Tongue (tissue), 3 donors: ENCODE measurements around the gene CXADR. TPM values are rescaled to one million over a fixed set of nuclear protein-coding genes. Genes with fewer than 3 reads are reported as not detected.

Source experiments
- DNase-seq: peaks from one replicate; pipeline ENCODE4 v3.0.0-alpha.2; 2015
- small RNA-seq: library from RNA; depleted of rRNA; stranded (forward); fragments of <200 nt; gene quantifications from one replicate; pipeline ENCODE3, GENCODE V24; 2014; ENCODE audit warnings: low replicate concordance
- total RNA-seq: library from RNA; depleted of rRNA; stranded (reverse); fragments of >200 nt; gene quantifications from one replicate; pipeline ENCODE4 v1.2.3, GENCODE V29; 2014

CXADR gene
- total RNA-seq, 1 donor from 2014 or later = 23.8 TPM

GRCh38 chr21:17607684-17608083, 94.8 kb downstream of the CXADR start:
- DNase-seq = no peak

GRCh38 chr21:17609681-17610080, 96.8 kb downstream of the CXADR start:
- DNase-seq = no peak

GRCh38 chr21:17610911-17611310, 98.1 kb downstream of the CXADR start:
- no peak for DNase-seq

- DNase-seq = peak; percentile 95
Measured at GRCh38 chr21:17611414-17612022, 98.7 kb downstream of the CXADR start.

- DNase-seq = peak; percentile 67
Measured at GRCh38 chr21:17612023-17612564, 99.3 kb downstream of the CXADR start.

GRCh38 chr21:17612565-17613241, 99.9 kb downstream of the CXADR start, which contains the start of gene BTG3:
TSS of gene BTG3 (minus strand) at chr21:17612901. CDS start at chr21:17609144, 3,757 bp downstream.
- peak; percentile 93 for DNase-seq

GRCh38 chr21:17613242-17613676, 100.4 kb downstream of the CXADR start:
- peak; percentile 67 for DNase-seq

- peak; percentile 64 for DNase-seq
Measured at GRCh38 chr21:17616831-17617230, 104.0 kb downstream of the CXADR start.

- no peak for DNase-seq
Measured at GRCh38 chr21:17622018-17622417, 109.2 kb downstream of the CXADR start.

- peak; percentile 15 for DNase-seq
Measured at GRCh38 chr21:17631195-17631594, 118.4 kb downstream of the CXADR start.

GRCh38 chr21:17636711-17637110, 123.9 kb downstream of the CXADR start:
- DNase-seq = peak; percentile 7

- DNase-seq = no peak
Measured at GRCh38 chr21:17640821-17641220, 128.0 kb downstream of the CXADR start.

Small RNA genes within 50 kb of the gene (small RNA-seq; reads per million reads assigned to genes)
- gene RF00019 (not detected), gene RN7SL163P (not detected), gene RPL39P40 (not detected)

Other genes starting within 250 kb of the CXADR start
- 64.9 TPM for gene BTG3, start 99.9 kb downstream of the CXADR start, total RNA-seq